ENCODE measurements around the gene PPP1R13L.

DNA sequence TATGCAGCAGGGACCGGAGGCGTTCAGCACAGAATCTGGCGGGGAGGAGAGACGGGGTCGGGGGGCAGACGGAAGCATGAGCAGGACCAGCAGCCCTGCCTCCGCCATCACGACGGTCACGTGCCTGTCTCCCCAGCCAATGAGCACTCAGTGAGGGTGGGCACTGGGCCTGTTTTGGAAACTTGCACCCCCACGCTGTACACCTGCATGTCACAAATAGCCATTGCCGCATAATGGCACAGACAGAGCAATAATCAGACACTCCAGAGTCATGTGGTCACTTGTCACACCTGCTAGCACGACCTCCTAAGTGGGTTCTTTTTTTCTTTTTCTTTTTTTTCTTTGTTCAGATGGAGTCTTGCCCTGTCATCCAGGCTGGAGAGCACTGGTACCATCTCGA is 43.3 kb downstream of the PPP1R13L start:
- TF ChIP-seq, protein P1, sequence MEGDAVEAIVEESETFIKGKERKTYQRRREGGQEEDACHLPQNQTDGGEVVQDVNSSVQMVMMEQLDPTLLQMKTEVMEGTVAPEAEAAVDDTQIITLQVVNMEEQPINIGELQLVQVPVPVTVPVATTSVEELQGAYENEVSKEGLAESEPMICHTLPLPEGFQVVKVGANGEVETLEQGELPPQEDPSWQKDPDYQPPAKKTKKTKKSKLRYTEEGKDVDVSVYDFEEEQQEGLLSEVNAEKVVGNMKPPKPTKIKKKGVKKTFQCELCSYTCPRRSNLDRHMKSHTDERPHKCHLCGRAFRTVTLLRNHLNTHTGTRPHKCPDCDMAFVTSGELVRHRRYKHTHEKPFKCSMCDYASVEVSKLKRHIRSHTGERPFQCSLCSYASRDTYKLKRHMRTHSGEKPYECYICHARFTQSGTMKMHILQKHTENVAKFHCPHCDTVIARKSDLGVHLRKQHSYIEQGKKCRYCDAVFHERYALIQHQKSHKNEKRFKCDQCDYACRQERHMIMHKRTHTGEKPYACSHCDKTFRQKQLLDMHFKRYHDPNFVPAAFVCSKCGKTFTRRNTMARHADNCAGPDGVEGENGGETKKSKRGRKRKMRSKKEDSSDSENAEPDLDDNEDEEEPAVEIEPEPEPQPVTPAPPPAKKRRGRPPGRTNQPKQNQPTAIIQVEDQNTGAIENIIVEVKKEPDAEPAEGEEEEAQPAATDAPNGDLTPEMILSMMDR (IDR thresholded peaks at IDR 0.05) = no peak
- TF ChIP-seq POLR2AphosphoS5 (IDR thresholded peaks at IDR 0.05) = no peak

Data from gastroesophageal sphincter (tissue), 3 donors.